H9 (cell line): ENCODE data around the gene UTP25. TPM values are rescaled to one million over a fixed set of nuclear protein-coding genes. Genes with fewer than 3 reads are reported as not detected.

Experiments
- DNase-seq: peaks from one replicate; pipeline ENCODE4 v3.0.0-alpha.2; 2017
- H2AFZ ChIP-seq: one replicate; pipeline ENCODE4 v1.6.1; 2013; ENCODE audit warnings: mild to moderate bottlenecking, low read length, control low read depth, moderate library complexity
- H2AK5ac ChIP-seq: 2 replicates; pipeline ENCODE4 v1.6.1; 2013; ENCODE audit warnings: low read length, control low read depth, mixed read lengths; ENCODE audit not compliant: insufficient read length
- H2BK120ac ChIP-seq: one replicate; pipeline ENCODE4 v1.6.1; 2013; ENCODE audit warnings: low read depth, mild to moderate bottlenecking, low read length, control low read depth, inconsistent platforms; ENCODE audit not compliant: poor library complexity, severe bottlenecking
- H2BK12ac ChIP-seq: 2 replicates; pipeline ENCODE4 v1.6.1; 2013; ENCODE audit warnings: low read length, control low read depth, mixed read lengths, low read depth; ENCODE audit not compliant: insufficient read length
- H2BK15ac ChIP-seq: 2 replicates; pipeline ENCODE4 v1.6.1; 2013; ENCODE audit warnings: low read depth, low read length, control low read depth
- H2BK20ac ChIP-seq: one replicate; pipeline ENCODE4 v1.6.1; 2013; ENCODE audit warnings: low read depth, mild to moderate bottlenecking, low read length, control low read depth, inconsistent platforms; ENCODE audit not compliant: poor library complexity, severe bottlenecking
- H2BK5ac ChIP-seq: 2 replicates; pipeline ENCODE4 v1.6.1; 2013; ENCODE audit warnings: low read length, control low read depth, mixed read lengths; ENCODE audit not compliant: insufficient read length
- H3K14ac ChIP-seq: 2 replicates; pipeline ENCODE4 v1.6.1; 2013; ENCODE audit warnings: low read length, control low read depth; ENCODE audit not compliant: insufficient read depth
- H3K18ac ChIP-seq: 2 replicates; pipeline ENCODE4 v1.6.1; 2013; ENCODE audit warnings: low read depth, mild to moderate bottlenecking, mixed read lengths, low read length, control low read depth; ENCODE audit not compliant: insufficient read length
- H3K23ac ChIP-seq: 2 replicates; pipeline ENCODE4 v1.6.1; 2013; ENCODE audit warnings: low read length, control low read depth, mixed read lengths, low read depth; ENCODE audit not compliant: insufficient read length
- H3K23me2 ChIP-seq: 2 replicates; pipeline ENCODE4 v1.6.1; 2013; ENCODE audit warnings: low read depth, mild to moderate bottlenecking, mixed read lengths, low read length, control low read depth; ENCODE audit not compliant: insufficient read length, poor library complexity, severe bottlenecking
- H3K27ac ChIP-seq: 2 replicates; pipeline ENCODE4 v1.5.1; 2013; ENCODE audit warnings: low read length, control low read depth, mixed read lengths, low read depth; ENCODE audit not compliant: insufficient read length
- H3K27me3 ChIP-seq: 2 replicates; pipeline ENCODE4 v1.6.1; 2013; ENCODE audit warnings: low read length, control low read depth, inconsistent platforms; ENCODE audit not compliant: insufficient read depth
- H3K4ac ChIP-seq: 2 replicates; pipeline ENCODE4 v1.6.1; 2013; ENCODE audit warnings: low read depth, mild to moderate bottlenecking, control low read depth, inconsistent platforms, low read length, moderate library complexity
- H3K4me1 ChIP-seq: 2 replicates; pipeline ENCODE4 v1.6.1; 2013; ENCODE audit warnings: low read length, control low read depth, inconsistent platforms; ENCODE audit not compliant: insufficient read depth
- H3K4me2 ChIP-seq: 2 replicates; pipeline ENCODE4 v1.6.1; 2013; ENCODE audit warnings: low read length, control low read depth, mixed read lengths; ENCODE audit not compliant: insufficient read length, insufficient read depth
- H3K56ac ChIP-seq: 2 replicates; pipeline ENCODE4 v1.6.1; 2013; ENCODE audit warnings: low read depth, mild to moderate bottlenecking, mixed read lengths, low read length, control low read depth; ENCODE audit not compliant: insufficient read length
- H3K79me1 ChIP-seq: 2 replicates; pipeline ENCODE4 v1.6.1; 2013; ENCODE audit warnings: low read depth, mild to moderate bottlenecking, moderate library complexity, low read length, control low read depth, inconsistent platforms; ENCODE audit not compliant: insufficient read depth, poor library complexity, severe bottlenecking
- H3K79me2 ChIP-seq: 2 replicates; pipeline ENCODE4 v1.6.1; 2013; ENCODE audit warnings: low read length, control low read depth, inconsistent platforms; ENCODE audit not compliant: insufficient read depth
- H3K9ac ChIP-seq: 2 replicates; pipeline ENCODE4 v1.6.1; 2013; ENCODE audit warnings: low read length, control low read depth, mixed read lengths; ENCODE audit not compliant: insufficient read length; ENCODE audit errors: extremely low read depth
- H3K9me3 ChIP-seq: one replicate; pipeline ENCODE4 v1.6.1; 2013; ENCODE audit warnings: low read depth, low read length, inconsistent platforms; ENCODE audit not compliant: control insufficient read depth
- H3T11ph ChIP-seq: one replicate; pipeline ENCODE4 v1.6.1; 2013; ENCODE audit warnings: mild to moderate bottlenecking, low read length, control low read depth, inconsistent platforms
- H4K20me1 ChIP-seq: one replicate; pipeline ENCODE4 v1.6.1; 2013; ENCODE audit not compliant: control insufficient read depth, insufficient read length, insufficient read depth
- H4K5ac ChIP-seq: 2 replicates; pipeline ENCODE4 v1.6.1; 2013; ENCODE audit warnings: low read depth, mild to moderate bottlenecking, mixed read lengths, low read length, control low read depth; ENCODE audit not compliant: insufficient read length
- H4K8ac ChIP-seq: replicated peaks from 2 replicates; pipeline ENCODE4 v1.6.1; 2013; ENCODE audit warnings: low read length, control low read depth, mixed read lengths, low read depth; ENCODE audit not compliant: insufficient read length
- H4K91ac ChIP-seq: 2 replicates; pipeline ENCODE4 v1.6.1; 2013; ENCODE audit warnings: low read depth, mild to moderate bottlenecking, moderate library complexity, mixed read lengths, low read length, control low read depth; ENCODE audit not compliant: insufficient read length
- H3K27ac Mint-ChIP-seq, 3 experiments: 2 replicates in 2 of 3; 3 replicates in 1 of 3; pipeline ENCODE4 v1.8.0; 2020 to 2021; ENCODE audit warnings: mixed read lengths in 3 of 3, mild to moderate bottlenecking in 1 of 3, moderate library complexity in 1 of 3
- H3K27me3 Mint-ChIP-seq: 2 replicates; pipeline ENCODE4 v1.8.0; 2021; ENCODE audit warnings: low read depth, mild to moderate bottlenecking, moderate library complexity, mixed read lengths
- H3K36me3 Mint-ChIP-seq, 3 experiments: 2 replicates in 2 of 3; 3 replicates in 1 of 3; pipeline ENCODE4 v1.8.0; 2020 to 2021; ENCODE audit warnings: low read depth in 3 of 3, mixed read lengths in 3 of 3; ENCODE audit not compliant: insufficient read depth in 1 of 3
- H3K4me1 Mint-ChIP-seq, 2 experiments: 2 replicates each; pipeline ENCODE4 v1.8.0; 2020; ENCODE audit warnings: mixed read lengths in 2 of 2
- H3K4me3 Mint-ChIP-seq, 2 experiments: 2 replicates in 1 of 2; 3 replicates in 1 of 2; pipeline ENCODE4 v1.8.0; 2020 to 2021; ENCODE audit warnings: mild to moderate bottlenecking in 2 of 2, mixed read lengths in 2 of 2, moderate library complexity in 1 of 2
- H3K9me3 Mint-ChIP-seq, 2 experiments: 2 replicates in 1 of 2; 3 replicates in 1 of 2; pipeline ENCODE4 v1.8.0; 2020; ENCODE audit warnings: mild to moderate bottlenecking in 2 of 2, mixed read lengths in 2 of 2, moderate library complexity in 1 of 2
- WGBS: extraction: QIAGEN DNeasy Blood & Tissue Kit; methylation state at CpG from one replicate; pipeline ENCODE4 v1.1.7; 2013; ENCODE audit warnings: missing lambda C conversion rate, low lambda C conversion rate, mixed read lengths; ENCODE audit not compliant: insufficient read length; ENCODE audit errors: extremely low coverage; 5-methylcytosine and 5-hydroxymethylcytosine counted together
- total RNA-seq: library from RNA; stranded (reverse); gene quantifications from 2 replicates; pipeline ENCODE4 v1.2.1, GENCODE V29; 2021
- TF ChIP-seq, protein P1 (sequence below): fragments of 200-600 bp; sonication (generic); conservative IDR thresholded peaks from 3 replicates; pipeline ENCODE4 v1.8.0; 2021; ENCODE audit warnings: antibody characterized with exemption, mild to moderate bottlenecking

The UTP25 gene
- total RNA-seq, 1 experiment from 2014 or later = 12.9 TPM

- Histone ChIP-seq H3K27ac (no peak overlapping the region), H2AFZ (no peak overlapping the region), H4K8ac (no peak overlapping the region), H3K79me2 (no peaks in the 10 kb centered on the region), H2BK120ac (no peak overlapping the region), H3K14ac (no peak overlapping the region), H4K5ac (no peak overlapping the region), H3K4me1 (no peaks in the 10 kb centered on the region), H3K18ac (no peak overlapping the region), H3K79me1 (no peaks in the 10 kb centered on the region), H4K20me1 (no peaks in the 10 kb centered on the region), H2AK5ac (no peak overlapping the region), H3T11ph (no peak overlapping the region), H4K91ac (no peak overlapping the region), H3K23ac (no peak overlapping the region), H3K56ac (no peak overlapping the region), H2BK5ac (no peak overlapping the region), H3K4me2 (no peak overlapping the region), H2BK12ac (no peak overlapping the region), H2BK20ac (no peak overlapping the region), H3K23me2 (no peaks in the 10 kb centered on the region), H2BK15ac (no peak overlapping the region), H3K9ac (no peak overlapping the region), H3K9me3 (no peaks in the 10 kb centered on the region), H3K4ac (no peak overlapping the region), H3K27me3 (no peaks in the 10 kb centered on the region)
- no peak for DNase-seq
- peaks cover 19 to 20% of the 10 kb centered on the region in 2 experiments for H3K4me1 Mint-ChIP-seq
- no peaks in the 10 kb centered on the region for H3K36me3 Mint-ChIP-seq
- no peak overlapping the region for H3K27ac Mint-ChIP-seq
- no peak overlapping the region for H3K4me3 Mint-ChIP-seq
- no peaks in the 10 kb centered on the region for H3K9me3 Mint-ChIP-seq
- no CpG with 5 or more reads among the region's 12 CpGs for WGBS
- H3K27me3 Mint-ChIP-seq = peaks cover 5% of the 10 kb centered on the region
- TF ChIP-seq, protein P1, sequence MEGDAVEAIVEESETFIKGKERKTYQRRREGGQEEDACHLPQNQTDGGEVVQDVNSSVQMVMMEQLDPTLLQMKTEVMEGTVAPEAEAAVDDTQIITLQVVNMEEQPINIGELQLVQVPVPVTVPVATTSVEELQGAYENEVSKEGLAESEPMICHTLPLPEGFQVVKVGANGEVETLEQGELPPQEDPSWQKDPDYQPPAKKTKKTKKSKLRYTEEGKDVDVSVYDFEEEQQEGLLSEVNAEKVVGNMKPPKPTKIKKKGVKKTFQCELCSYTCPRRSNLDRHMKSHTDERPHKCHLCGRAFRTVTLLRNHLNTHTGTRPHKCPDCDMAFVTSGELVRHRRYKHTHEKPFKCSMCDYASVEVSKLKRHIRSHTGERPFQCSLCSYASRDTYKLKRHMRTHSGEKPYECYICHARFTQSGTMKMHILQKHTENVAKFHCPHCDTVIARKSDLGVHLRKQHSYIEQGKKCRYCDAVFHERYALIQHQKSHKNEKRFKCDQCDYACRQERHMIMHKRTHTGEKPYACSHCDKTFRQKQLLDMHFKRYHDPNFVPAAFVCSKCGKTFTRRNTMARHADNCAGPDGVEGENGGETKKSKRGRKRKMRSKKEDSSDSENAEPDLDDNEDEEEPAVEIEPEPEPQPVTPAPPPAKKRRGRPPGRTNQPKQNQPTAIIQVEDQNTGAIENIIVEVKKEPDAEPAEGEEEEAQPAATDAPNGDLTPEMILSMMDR = no peak
These were observed 51.8 kb downstream of the UTP25 start for GRCh38 chr1:209879539-209879938.
